ENCODE data around the gene SLC13A2. TPM values are rescaled to one million over a fixed set of nuclear protein-coding genes. Genes with fewer than 3 reads are reported as not detected.

Gene SLC13A2
- total and polyA plus RNA-seq, 2 of the 4 experiments (the other 2 are of a cell fraction): not detected

DNA sequence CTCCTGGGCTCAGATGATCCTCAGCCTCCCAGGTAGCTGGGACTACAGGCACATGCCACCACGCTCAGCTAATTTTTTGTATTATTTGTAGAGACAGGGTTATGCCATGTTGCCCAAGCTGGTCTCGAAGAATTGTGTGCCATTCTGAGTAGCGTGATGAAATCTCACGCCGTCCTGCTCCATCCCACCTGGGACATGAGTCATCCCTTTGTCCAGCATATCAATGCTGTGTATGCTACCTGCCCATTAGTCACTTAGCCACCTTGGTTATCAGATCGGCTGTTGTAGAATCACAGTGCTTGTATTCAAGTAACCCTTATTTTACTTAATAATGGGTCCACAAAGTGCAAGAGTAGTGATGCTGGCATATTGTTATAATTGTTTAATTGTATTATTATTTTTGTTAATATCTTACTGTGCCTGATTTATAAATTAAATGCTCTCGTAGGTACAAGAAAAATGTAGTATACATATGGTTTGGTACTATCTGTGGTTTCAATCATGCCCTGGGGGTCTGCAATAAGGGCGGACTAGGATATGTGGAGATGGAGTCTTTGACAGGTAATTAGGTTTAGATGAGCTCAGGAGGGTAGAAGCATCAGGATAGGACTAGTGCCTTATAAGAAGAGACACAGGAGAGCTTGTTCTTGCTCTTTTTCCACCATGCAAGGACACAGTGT is 26.6 kb upstream of the SLC13A2 start:
- Histone ChIP-seq H4K8ac (ENCODE audit: low read depth in 2 of 2, low read length in 2 of 2) (no peak overlapping the region), H2AFZ (replicated peaks; ENCODE audit: low read length, poor library complexity) (no peak overlapping the region), H2BK120ac (ENCODE audit: low read depth, low read length) (no peak overlapping the region), H3K27ac (ENCODE audit: insufficient read depth, low read length) (no peak overlapping the region), H2BK5ac (ENCODE audit: low read depth, low read length, poor library complexity, severe bottlenecking) (no peak overlapping the region), H2BK15ac (ENCODE audit: low read depth, low read length) (no peak overlapping the region), H3K9me3 (ENCODE audit: control insufficient read depth, insufficient read depth, low read length) (no peaks in the 10 kb centered on the region), H3K18ac (ENCODE audit: low read depth, low read length) (no peak overlapping the region), H3K9me1 (ENCODE audit: insufficient read depth, low read length) (no peaks in the 10 kb centered on the region), H3K4ac (ENCODE audit: low read depth, low read length) (no peak overlapping the region), H3K4me3 (ENCODE audit: insufficient read depth, low read depth, low read length) (no peak overlapping the region), H3K27me3 (ENCODE audit: control insufficient read depth, insufficient read depth, low read length) (peaks cover 10% of the 10 kb centered on the region), H2BK20ac (ENCODE audit: low read depth, low read length) (no peak overlapping the region), H4K91ac (ENCODE audit: insufficient read depth, low read depth, low read length) (no peak overlapping the region), H3K23ac (ENCODE audit: low read depth, low read length) (no peak overlapping the region), H4K5ac (ENCODE audit: low read depth, low read length) (no peak overlapping the region), H3K56ac (ENCODE audit: extremely low read depth, insufficient read depth, low read length) (no peak overlapping the region), H2AK5ac (ENCODE audit: low read depth, low read length) (no peak overlapping the region), H3K36me3 (ENCODE audit: control insufficient read depth, insufficient read depth, low read length) (no peaks in the 10 kb centered on the region), H3K4me1 (ENCODE audit: control insufficient read depth, insufficient read depth, low read length) (no peaks in the 10 kb centered on the region), H3K14ac (replicated peaks; ENCODE audit: low read depth, low read length) (no peak overlapping the region), H3K4me2 (ENCODE audit: low read depth, low read length) (no peak overlapping the region), H4K20me1 (ENCODE audit: insufficient read depth, low read length) (no peaks in the 10 kb centered on the region), H2AK9ac (replicated peaks; ENCODE audit: low read depth, low read length, poor library complexity) (no peak overlapping the region), H3K79me1 (ENCODE audit: low read depth in 1 of 2, low read length in 2 of 2) (no peaks in the 10 kb centered on the region), H3K9ac (ENCODE audit: low read depth, low read length) (no peak overlapping the region)
- no peak for ATAC-seq (ENCODE audit: low read depth)
- ChIA-PET CTCF (no interaction called here), POLR2A (ENCODE audit: unreplicated experiment) (no interaction called here)
- in situ Hi-C loops (cut with MboI; ENCODE audit: low sequenced_read_pairs): no loop called here
- no peak for DNase-seq
- no TSS peak for BruUV-seq (replicated peaks)
- dilution Hi-C loops (cut with HindIII; ENCODE audit: low sequenced_read_pairs, unreplicated experiment): no loop called here
- intact Hi-C loops (cut with micrococcal nuclease): no loop called here
- WGBS, 2 experiments (ENCODE audit: extremely low coverage in 2 of 2, insufficient read length in 1 of 2): 76% methylated on average over 5 of the region's 8 CpGs; no CpG with 5 or more reads in 1 of the 2 experiments
- no peak for TF ChIP-seq MAZ (IDR thresholded peaks at IDR 0.05; ENCODE audit: borderline replicate concordance, low read depth, low read length)
- TF ChIP-seq MAFK (IDR thresholded peaks at IDR 0.05; ENCODE audit: low read depth, low read length): no peak
- TF ChIP-seq, protein P1, sequence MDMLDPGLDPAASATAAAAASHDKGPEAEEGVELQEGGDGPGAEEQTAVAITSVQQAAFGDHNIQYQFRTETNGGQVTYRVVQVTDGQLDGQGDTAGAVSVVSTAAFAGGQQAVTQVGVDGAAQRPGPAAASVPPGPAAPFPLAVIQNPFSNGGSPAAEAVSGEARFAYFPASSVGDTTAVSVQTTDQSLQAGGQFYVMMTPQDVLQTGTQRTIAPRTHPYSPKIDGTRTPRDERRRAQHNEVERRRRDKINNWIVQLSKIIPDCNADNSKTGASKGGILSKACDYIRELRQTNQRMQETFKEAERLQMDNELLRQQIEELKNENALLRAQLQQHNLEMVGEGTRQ (IDR thresholded peaks at IDR 0.05; ENCODE audit: low read depth, low read length): no peak
- no peak for TF ChIP-seq FOS (IDR thresholded peaks at IDR 0.05; ENCODE audit: low read depth, low read length)
- TF ChIP-seq, protein P2, sequence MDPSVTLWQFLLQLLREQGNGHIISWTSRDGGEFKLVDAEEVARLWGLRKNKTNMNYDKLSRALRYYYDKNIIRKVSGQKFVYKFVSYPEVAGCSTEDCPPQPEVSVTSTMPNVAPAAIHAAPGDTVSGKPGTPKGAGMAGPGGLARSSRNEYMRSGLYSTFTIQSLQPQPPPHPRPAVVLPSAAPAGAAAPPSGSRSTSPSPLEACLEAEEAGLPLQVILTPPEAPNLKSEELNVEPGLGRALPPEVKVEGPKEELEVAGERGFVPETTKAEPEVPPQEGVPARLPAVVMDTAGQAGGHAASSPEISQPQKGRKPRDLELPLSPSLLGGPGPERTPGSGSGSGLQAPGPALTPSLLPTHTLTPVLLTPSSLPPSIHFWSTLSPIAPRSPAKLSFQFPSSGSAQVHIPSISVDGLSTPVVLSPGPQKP (IDR thresholded peaks at IDR 0.05; ENCODE audit: borderline replicate concordance, low read depth, low read length): no peak
- TF ChIP-seq SMC3 (IDR thresholded peaks at IDR 0.05; ENCODE audit: low read depth, low read length): no peak
- TF ChIP-seq RAD21 (IDR thresholded peaks at IDR 0.05; ENCODE audit: low read length): no peak
- TF ChIP-seq RCOR1 (IDR thresholded peaks at IDR 0.05; ENCODE audit: insufficient replicate concordance, low read length): no peak
- TF ChIP-seq CEBPB (IDR thresholded peaks at IDR 0.05; ENCODE audit: low read depth, low read length): no peak
- no peak for TF ChIP-seq NFE2L2 (IDR thresholded peaks at IDR 0.05; ENCODE audit: low read depth, low read length)
- no peak for TF ChIP-seq RFX5 (IDR thresholded peaks at IDR 0.05; ENCODE audit: low read depth, low read length)
- TF ChIP-seq, protein P3, sequence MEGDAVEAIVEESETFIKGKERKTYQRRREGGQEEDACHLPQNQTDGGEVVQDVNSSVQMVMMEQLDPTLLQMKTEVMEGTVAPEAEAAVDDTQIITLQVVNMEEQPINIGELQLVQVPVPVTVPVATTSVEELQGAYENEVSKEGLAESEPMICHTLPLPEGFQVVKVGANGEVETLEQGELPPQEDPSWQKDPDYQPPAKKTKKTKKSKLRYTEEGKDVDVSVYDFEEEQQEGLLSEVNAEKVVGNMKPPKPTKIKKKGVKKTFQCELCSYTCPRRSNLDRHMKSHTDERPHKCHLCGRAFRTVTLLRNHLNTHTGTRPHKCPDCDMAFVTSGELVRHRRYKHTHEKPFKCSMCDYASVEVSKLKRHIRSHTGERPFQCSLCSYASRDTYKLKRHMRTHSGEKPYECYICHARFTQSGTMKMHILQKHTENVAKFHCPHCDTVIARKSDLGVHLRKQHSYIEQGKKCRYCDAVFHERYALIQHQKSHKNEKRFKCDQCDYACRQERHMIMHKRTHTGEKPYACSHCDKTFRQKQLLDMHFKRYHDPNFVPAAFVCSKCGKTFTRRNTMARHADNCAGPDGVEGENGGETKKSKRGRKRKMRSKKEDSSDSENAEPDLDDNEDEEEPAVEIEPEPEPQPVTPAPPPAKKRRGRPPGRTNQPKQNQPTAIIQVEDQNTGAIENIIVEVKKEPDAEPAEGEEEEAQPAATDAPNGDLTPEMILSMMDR (conservative IDR thresholded peaks at IDR 0.05; ENCODE audit: low read depth, low read length): no peak
